NOMO-1 treated with dmso at 0.1 percent for 144 hours (cell line): ENCODE measurements around the gene OSTN.
"Not testable (repeated sequence)": the region's sequence is repeated elsewhere in the genome, so short reads cannot be mapped to it uniquely, and the experiment has no call there.

Source experiments
- DNase-seq: peaks from one replicate; lab custom pipeline; 2025; ENCODE audit not compliant: unreplicated experiment; lab: John Stamatoyannopoulos, UW

The OSTN gene

GRCh38 chr3:191198932-191199331 is at the start of gene OSTN:
Gene OSTN, plus strand, starts transcription at chr3:191199241. Its CDS starts 13,292 bp downstream, at chr3:191212533.
- no peak for DNase-seq

- DNase-seq: no peak
These were observed 47.4 kb upstream of the OSTN start for GRCh38 chr3:191151653-191152052.

- DNase-seq: no peak
These were observed 44.2 kb upstream of the OSTN start for GRCh38 chr3:191154827-191155226.

GRCh38 chr3:191158247-191158646 is 40.8 kb upstream of the OSTN start:
- no peak for DNase-seq

- no peak for DNase-seq
These were observed 40.2 kb upstream of the OSTN start for GRCh38 chr3:191158815-191159214.

GRCh38 chr3:191165802-191166201 is 33.2 kb upstream of the OSTN start:
- no peak for DNase-seq

- no peak for DNase-seq
These were observed 32.7 kb upstream of the OSTN start for GRCh38 chr3:191166368-191166767.

- DNase-seq: no peak
These were observed 29.5 kb upstream of the OSTN start for GRCh38 chr3:191169566-191169965.

GRCh38 chr3:191170097-191170496 is 28.9 kb upstream of the OSTN start:
- DNase-seq: no peak

GRCh38 chr3:191175102-191175501 is 23.9 kb upstream of the OSTN start:
- no peak for DNase-seq

GRCh38 chr3:191176038-191176785 is 22.8 kb upstream of the OSTN start:
- DNase-seq: no peak

- DNase-seq: not testable (repeated sequence)
These were observed 13.7 kb upstream of the OSTN start for GRCh38 chr3:191185382-191185781.

- DNase-seq: not testable (repeated sequence)
These were observed 10.8 kb upstream of the OSTN start for GRCh38 chr3:191188246-191188645.

GRCh38 chr3:191192270-191192669 is 6.8 kb upstream of the OSTN start:
- not testable (repeated sequence) for DNase-seq

GRCh38 chr3:191192941-191193340 is 6.1 kb upstream of the OSTN start:
- DNase-seq: no peak

- DNase-seq: no peak
These were observed 1.2 kb upstream of the OSTN start for GRCh38 chr3:191197761-191198306.

- no peak for DNase-seq
These were observed 561 bp upstream of the OSTN start for GRCh38 chr3:191198480-191198879.

- no peak for DNase-seq
These were observed 11.0 kb downstream of the OSTN start for GRCh38 chr3:191210032-191210431.

GRCh38 chr3:191216510-191216909 is 17.5 kb downstream of the OSTN start:
- DNase-seq: no peak

- DNase-seq: no peak
These were observed 18.3 kb downstream of the OSTN start for GRCh38 chr3:191217301-191217700.

- no peak for DNase-seq
These were observed 21.9 kb downstream of the OSTN start for GRCh38 chr3:191220908-191221307.

GRCh38 chr3:191221638-191222037 is 22.6 kb downstream of the OSTN start:
- DNase-seq: no peak

GRCh38 chr3:191227541-191227940 is 28.5 kb downstream of the OSTN start:
- no peak for DNase-seq
